IMR-90 (cell line): ENCODE results near the gene ACRBP.

ENCODE experiments used
- BHLHE40 ChIP-seq: fragments of 150-350 bp; IDR thresholded peaks from 2 replicates; pipeline ENCODE4 v1.6.1; 2016; ENCODE audit warnings: mild to moderate bottlenecking, low read depth, low read length
- CEBPB ChIP-seq: IDR thresholded peaks from 2 replicates; pipeline ENCODE4 v1.6.1; 2012; ENCODE audit warnings: low read depth, low read length, improper control_type of control experiment
- ELK1 ChIP-seq: fragments of 150-350 bp; IDR thresholded peaks from 2 replicates; pipeline ENCODE4 v1.6.1; 2016; ENCODE audit warnings: low read depth, mild to moderate bottlenecking, low read length, moderate library complexity, borderline replicate concordance
- FOS ChIP-seq: fragments of 150-350 bp; IDR thresholded peaks from 2 replicates; pipeline ENCODE4 v1.6.1; 2016; ENCODE audit warnings: low read depth, low read length
- MAFK ChIP-seq: IDR thresholded peaks from 2 replicates; pipeline ENCODE4 v1.6.1; 2012; ENCODE audit warnings: low read depth, low read length, improper control_type of control experiment
- MAZ ChIP-seq: IDR thresholded peaks from 2 replicates; pipeline ENCODE4 v1.6.1; 2012; ENCODE audit warnings: low read depth, mild to moderate bottlenecking, low read length, improper control_type of control experiment, moderate library complexity, borderline replicate concordance
- MXI1 ChIP-seq: IDR thresholded peaks from 2 replicates; pipeline ENCODE4 v1.6.1; 2012; ENCODE audit warnings: low read depth, mild to moderate bottlenecking, low read length, moderate library complexity, borderline replicate concordance
- POLR2A ChIP-seq: IDR thresholded peaks from 2 replicates; pipeline ENCODE4 v1.6.1; 2012; ENCODE audit warnings: mild to moderate bottlenecking, low read depth, low read length
- RAD21 ChIP-seq: IDR thresholded peaks from 2 replicates; pipeline ENCODE4 v1.6.1; 2012; ENCODE audit warnings: low read length, improper control_type of control experiment
- RFX5 ChIP-seq: IDR thresholded peaks from 2 replicates; pipeline ENCODE4 v1.8.0; 2012; ENCODE audit warnings: low read depth, mild to moderate bottlenecking, low read length, moderate library complexity
- TF ChIP-seq, protein P1 (sequence below): conservative IDR thresholded peaks from 2 replicates; pipeline ENCODE4 v1.5.1; 2012; ENCODE audit warnings: mild to moderate bottlenecking, low read depth, low read length, improper control_type of control experiment

DNA sequence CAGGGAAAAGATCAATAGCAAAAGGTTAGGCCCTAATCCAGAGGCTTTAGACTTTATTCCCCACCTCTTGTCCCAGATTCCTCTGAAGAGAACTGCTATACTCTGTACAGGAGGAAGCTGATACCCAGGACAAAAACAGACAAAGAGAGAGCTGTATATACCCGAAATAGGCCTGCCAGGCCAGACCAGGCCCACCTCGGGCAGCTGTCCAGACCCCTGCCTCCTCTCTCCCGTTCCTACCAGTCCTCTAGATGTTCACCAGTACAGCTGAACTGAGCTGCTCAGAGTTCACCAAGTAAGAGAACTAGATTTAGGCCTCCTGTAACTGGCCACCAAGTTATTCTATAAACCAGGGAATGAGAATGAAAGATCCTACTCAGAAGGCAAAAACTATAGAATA is 44.7 kb downstream of the ACRBP start:
- TF ChIP-seq POLR2A (no peak), ELK1 (no peak), BHLHE40 (no peak), RAD21 (no peak), RFX5 (no peak), MAFK (no peak), MAZ (no peak), MXI1 (no peak), CEBPB (no peak), FOS (no peak)
- TF ChIP-seq, protein P1, sequence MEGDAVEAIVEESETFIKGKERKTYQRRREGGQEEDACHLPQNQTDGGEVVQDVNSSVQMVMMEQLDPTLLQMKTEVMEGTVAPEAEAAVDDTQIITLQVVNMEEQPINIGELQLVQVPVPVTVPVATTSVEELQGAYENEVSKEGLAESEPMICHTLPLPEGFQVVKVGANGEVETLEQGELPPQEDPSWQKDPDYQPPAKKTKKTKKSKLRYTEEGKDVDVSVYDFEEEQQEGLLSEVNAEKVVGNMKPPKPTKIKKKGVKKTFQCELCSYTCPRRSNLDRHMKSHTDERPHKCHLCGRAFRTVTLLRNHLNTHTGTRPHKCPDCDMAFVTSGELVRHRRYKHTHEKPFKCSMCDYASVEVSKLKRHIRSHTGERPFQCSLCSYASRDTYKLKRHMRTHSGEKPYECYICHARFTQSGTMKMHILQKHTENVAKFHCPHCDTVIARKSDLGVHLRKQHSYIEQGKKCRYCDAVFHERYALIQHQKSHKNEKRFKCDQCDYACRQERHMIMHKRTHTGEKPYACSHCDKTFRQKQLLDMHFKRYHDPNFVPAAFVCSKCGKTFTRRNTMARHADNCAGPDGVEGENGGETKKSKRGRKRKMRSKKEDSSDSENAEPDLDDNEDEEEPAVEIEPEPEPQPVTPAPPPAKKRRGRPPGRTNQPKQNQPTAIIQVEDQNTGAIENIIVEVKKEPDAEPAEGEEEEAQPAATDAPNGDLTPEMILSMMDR = no peak
